HEK293 (cell line): ENCODE results near the gene COL4A1.

ENCODE experiments used
- CTCF ChIA-PET: fragments of 350-600 bp; formaldehyde crosslinking; extraction: SDS; loops from one replicate; lab custom pipeline; 2021; ENCODE audit warnings: antibody characterized with exemption; lab: Yijun Ruan, JAX
- POLR2A ChIA-PET: fragments of 300-600 bp; formaldehyde crosslinking; extraction: SDS; loops from one replicate; lab custom pipeline; 2020; ENCODE audit warnings: antibody characterized with exemption, inconsistent platforms; lab: Yijun Ruan, JAX
- H3K27ac ChIP-seq: fragments of 200-500 bp; sonication (Bioruptor generic); 2 replicates; pipeline ENCODE4 v1.5.1; 2014; ENCODE audit warnings: low read depth, low read length, control low read depth, inconsistent platforms; ENCODE audit errors: extremely low read depth
- H3K36me3 ChIP-seq, 2 experiments: fragments of 200-500 bp in 1 of 2; sonication (Bioruptor generic) in 1 of 2; 1 replicate in 1 of 2; 2 replicates in 1 of 2; pipeline ENCODE4 v1.5.1; 2014 to 2017; ENCODE audit warnings: inconsistent platforms in 2 of 2, low read length in 2 of 2; ENCODE audit not compliant: control insufficient read depth in 2 of 2, insufficient read depth in 1 of 2
- H3K4me1 ChIP-seq: fragments of 200-500 bp; sonication (Bioruptor generic); 2 replicates; pipeline ENCODE4 v1.5.1; 2014; ENCODE audit warnings: mild to moderate bottlenecking, low read length, inconsistent platforms; ENCODE audit not compliant: control insufficient read depth, insufficient read depth
- H3K4me3 ChIP-seq: 2 replicates; pipeline ENCODE4 v1.5.1; 2011; ENCODE audit warnings: low read depth, mild to moderate bottlenecking, control low read depth, low read length, moderate library complexity
- H3K9me3 ChIP-seq: fragments of 200-500 bp; sonication (Bioruptor generic); 2 replicates; pipeline ENCODE4 v1.5.1; 2014; ENCODE audit warnings: low read depth, low read length, inconsistent platforms; ENCODE audit not compliant: control insufficient read depth, insufficient read depth
- CTCF ChIP-seq: fragments of 450-650 bp; formaldehyde crosslinking; IDR thresholded peaks from 2 replicates; pipeline ENCODE4 v1.5.1; 2016; ENCODE audit warnings: missing biosample characterization, missing genetic modification characterization
- GLI4 ChIP-seq: fragments of 450-650 bp; formaldehyde crosslinking; IDR thresholded peaks from 2 replicates; pipeline ENCODE4 v1.5.1; 2016; ENCODE audit warnings: missing biosample characterization, missing genetic modification characterization
- KLF8 ChIP-seq: fragments of 450-650 bp; formaldehyde crosslinking; IDR thresholded peaks from 2 replicates; pipeline ENCODE4 v1.5.1; 2016; ENCODE audit warnings: missing biosample characterization, missing genetic modification characterization
- SETDB1 ChIP-seq: IDR thresholded peaks from one replicate; pipeline ENCODE4 v1.6.1; 2017; ENCODE audit warnings: mild to moderate bottlenecking, low read length, moderate library complexity, mixed read lengths; ENCODE audit not compliant: insufficient read length
- SP3 ChIP-seq: fragments of 450-650 bp; formaldehyde crosslinking; IDR thresholded peaks from 2 replicates; pipeline ENCODE4 v1.5.1; 2016; ENCODE audit warnings: missing biosample characterization, missing genetic modification characterization
- TRIM28 ChIP-seq: IDR thresholded peaks from 2 replicates; pipeline ENCODE4 v1.6.1; 2011; ENCODE audit warnings: low read length, control low read depth, borderline replicate concordance
- ZFHX2 ChIP-seq: fragments of 450-650 bp; formaldehyde crosslinking; conservative IDR thresholded peaks from 2 replicates; pipeline ENCODE4 v1.5.1; 2016; ENCODE audit warnings: missing biosample characterization, missing genetic modification characterization
- ZFP37 ChIP-seq: fragments of 450-650 bp; formaldehyde crosslinking; IDR thresholded peaks from 2 replicates; pipeline ENCODE4 v1.5.1; 2016; ENCODE audit warnings: missing biosample characterization, missing genetic modification characterization
- ZIC2 ChIP-seq: fragments of 450-650 bp; formaldehyde crosslinking; IDR thresholded peaks from 2 replicates; pipeline ENCODE4 v1.5.1; 2016; ENCODE audit warnings: missing biosample characterization, missing genetic modification characterization
- ZNF133 ChIP-seq: fragments of 450-650 bp; formaldehyde crosslinking; IDR thresholded peaks from 2 replicates; pipeline ENCODE4 v1.5.1; 2016; ENCODE audit warnings: missing biosample characterization, missing genetic modification characterization
- ZNF18 ChIP-seq: fragments of 450-650 bp; formaldehyde crosslinking; IDR thresholded peaks from 2 replicates; pipeline ENCODE4 v1.5.1; 2016; ENCODE audit warnings: missing biosample characterization, missing genetic modification characterization
- ZNF394 ChIP-seq: fragments of 450-650 bp; formaldehyde crosslinking; IDR thresholded peaks from 2 replicates; pipeline ENCODE4 v1.5.1; 2016; ENCODE audit warnings: missing biosample characterization, missing genetic modification characterization, mild to moderate bottlenecking, moderate library complexity, borderline replicate concordance
- ZNF530 ChIP-seq: fragments of 450-650 bp; formaldehyde crosslinking; IDR thresholded peaks from 2 replicates; pipeline ENCODE4 v1.5.1; 2016; ENCODE audit warnings: low read depth, missing biosample characterization, missing genetic modification characterization
- ZNF571 ChIP-seq: fragments of 450-650 bp; formaldehyde crosslinking; IDR thresholded peaks from 2 replicates; pipeline ENCODE4 v1.5.0; 2017; ENCODE audit warnings: missing biosample characterization, missing genetic modification characterization
- ZNF664 ChIP-seq: fragments of 450-650 bp; formaldehyde crosslinking; IDR thresholded peaks from 2 replicates; pipeline ENCODE4 v1.5.1; 2016; ENCODE audit warnings: missing biosample characterization, missing genetic modification characterization
- ZSCAN16 ChIP-seq: fragments of 450-650 bp; formaldehyde crosslinking; IDR thresholded peaks from 2 replicates; pipeline ENCODE4 v1.5.1; 2016; ENCODE audit warnings: missing biosample characterization, missing genetic modification characterization
- TF ChIP-seq, protein P1 (sequence below): fragments of 450-650 bp; formaldehyde crosslinking; IDR thresholded peaks from 2 replicates; pipeline ENCODE4 v1.5.1; 2016; ENCODE audit warnings: missing biosample characterization, missing genetic modification characterization
- TF ChIP-seq, protein P2 (sequence below): fragments of 450-650 bp; formaldehyde crosslinking; IDR thresholded peaks from 2 replicates; pipeline ENCODE4 v1.5.1; 2016; ENCODE audit warnings: missing biosample characterization, missing genetic modification characterization, low read depth
- TF ChIP-seq, protein P3 (sequence below): fragments of 450-650 bp; formaldehyde crosslinking; IDR thresholded peaks from 2 replicates; pipeline ENCODE4 v1.5.1; 2016; ENCODE audit warnings: missing biosample characterization, missing genetic modification characterization

COL4A1 gene

DNA sequence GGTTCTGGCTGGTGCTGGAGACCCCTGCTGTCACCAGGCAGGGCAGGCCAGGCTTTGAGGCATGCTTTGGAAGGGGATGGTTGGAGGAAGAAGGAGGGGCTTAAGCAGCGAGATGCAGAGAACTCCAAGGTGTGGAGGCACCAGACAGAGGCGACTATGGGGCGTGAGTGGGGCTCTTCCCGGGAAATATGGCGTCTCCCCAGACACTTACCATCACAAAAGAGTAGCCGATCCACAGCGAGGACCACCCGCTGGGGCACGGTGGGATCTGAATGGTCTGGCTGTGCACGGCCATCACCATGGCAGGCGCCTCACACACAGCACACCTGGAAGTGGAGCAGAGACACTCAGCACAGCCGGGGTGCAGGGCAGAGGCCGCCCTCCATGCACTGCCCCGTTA lies 151.9 kb downstream of the COL4A1 start:
- no peaks in the 10 kb centered on the region for H3K4me1 ChIP-seq
- TF ChIP-seq, protein P1, sequence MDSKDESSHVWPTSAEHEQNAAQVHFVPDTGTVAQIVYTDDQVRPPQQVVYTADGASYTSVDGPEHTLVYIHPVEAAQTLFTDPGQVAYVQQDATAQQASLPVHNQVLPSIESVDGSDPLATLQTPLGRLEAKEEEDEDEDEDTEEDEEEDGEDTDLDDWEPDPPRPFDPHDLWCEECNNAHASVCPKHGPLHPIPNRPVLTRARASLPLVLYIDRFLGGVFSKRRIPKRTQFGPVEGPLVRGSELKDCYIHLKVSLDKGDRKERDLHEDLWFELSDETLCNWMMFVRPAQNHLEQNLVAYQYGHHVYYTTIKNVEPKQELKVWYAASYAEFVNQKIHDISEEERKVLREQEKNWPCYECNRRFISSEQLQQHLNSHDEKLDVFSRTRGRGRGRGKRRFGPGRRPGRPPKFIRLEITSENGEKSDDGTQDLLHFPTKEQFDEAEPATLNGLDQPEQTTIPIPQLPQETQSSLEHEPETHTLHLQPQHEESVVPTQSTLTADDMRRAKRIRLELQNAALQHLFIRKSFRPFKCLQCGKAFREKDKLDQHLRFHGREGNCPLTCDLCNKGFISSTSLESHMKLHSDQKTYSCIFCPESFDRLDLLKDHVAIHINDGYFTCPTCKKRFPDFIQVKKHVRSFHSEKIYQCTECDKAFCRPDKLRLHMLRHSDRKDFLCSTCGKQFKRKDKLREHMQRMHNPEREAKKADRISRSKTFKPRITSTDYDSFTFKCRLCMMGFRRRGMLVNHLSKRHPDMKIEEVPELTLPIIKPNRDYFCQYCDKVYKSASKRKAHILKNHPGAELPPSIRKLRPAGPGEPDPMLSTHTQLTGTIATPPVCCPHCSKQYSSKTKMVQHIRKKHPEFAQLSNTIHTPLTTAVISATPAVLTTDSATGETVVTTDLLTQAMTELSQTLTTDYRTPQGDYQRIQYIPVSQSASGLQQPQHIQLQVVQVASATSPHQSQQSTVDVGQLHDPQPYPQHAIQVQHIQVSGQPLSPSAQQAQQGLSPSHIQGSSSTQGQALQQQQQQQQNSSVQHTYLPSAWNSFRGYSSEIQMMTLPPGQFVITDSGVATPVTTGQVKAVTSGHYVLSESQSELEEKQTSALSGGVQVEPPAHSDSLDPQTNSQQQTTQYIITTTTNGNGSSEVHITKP (tag by site-specific recombination): no peak
- TF ChIP-seq, protein P2, sequence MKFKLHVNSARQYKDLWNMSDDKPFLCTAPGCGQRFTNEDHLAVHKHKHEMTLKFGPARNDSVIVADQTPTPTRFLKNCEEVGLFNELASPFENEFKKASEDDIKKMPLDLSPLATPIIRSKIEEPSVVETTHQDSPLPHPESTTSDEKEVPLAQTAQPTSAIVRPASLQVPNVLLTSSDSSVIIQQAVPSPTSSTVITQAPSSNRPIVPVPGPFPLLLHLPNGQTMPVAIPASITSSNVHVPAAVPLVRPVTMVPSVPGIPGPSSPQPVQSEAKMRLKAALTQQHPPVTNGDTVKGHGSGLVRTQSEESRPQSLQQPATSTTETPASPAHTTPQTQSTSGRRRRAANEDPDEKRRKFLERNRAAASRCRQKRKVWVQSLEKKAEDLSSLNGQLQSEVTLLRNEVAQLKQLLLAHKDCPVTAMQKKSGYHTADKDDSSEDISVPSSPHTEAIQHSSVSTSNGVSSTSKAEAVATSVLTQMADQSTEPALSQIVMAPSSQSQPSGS (tag by site-specific recombination): no peak
- H3K4me3 ChIP-seq: no peak overlapping the region
- no peak overlapping the region for H3K27ac ChIP-seq
- ChIA-PET CTCF (no interaction called here), POLR2A (no interaction called here)
- no peaks in the 10 kb centered on the region for H3K9me3 ChIP-seq
- H3K36me3 ChIP-seq: peaks cover 0 to 18% of the 10 kb centered on the region in 2 experiments; a peak in 2 of 3 replicates

- ChIA-PET POLR2A (no interaction called here), CTCF (no interaction called here)
- H3K4me1 ChIP-seq: no peaks in the 10 kb centered on the region
- H3K27ac ChIP-seq: no peak overlapping the region
- no peak for TF ChIP-seq ZNF530 (tag by site-specific recombination)
- TF ChIP-seq ZNF394 (tag by site-specific recombination): peak; percentile 61; the same call in 1 of the 2 replicates
- no peaks in the 10 kb centered on the region for H3K9me3 ChIP-seq
- H3K36me3 ChIP-seq: peaks cover 0 to 16% of the 10 kb centered on the region in 2 experiments; a peak in 1 of 3 replicates
- no peak overlapping the region for H3K4me3 ChIP-seq
Observed at GRCh38 chr13:110154410-110154933, 152.5 kb downstream of the COL4A1 start.

- TF ChIP-seq ZNF133 (tag by site-specific recombination) (no peak), ZNF18 (tag by site-specific recombination) (no peak), SP3 (no peak)
- TF ChIP-seq, all 188 proteins: peak for 0
- no peaks in the 10 kb centered on the region for H3K9me3 ChIP-seq
- ChIA-PET POLR2A (no interaction called here), CTCF (no interaction called here)
- no peaks in the 10 kb centered on the region for H3K4me1 ChIP-seq
- no peak overlapping the region for H3K27ac ChIP-seq
- peaks cover 0 to 14% of the 10 kb centered on the region in 2 experiments; a peak in 1 of 3 replicates for H3K36me3 ChIP-seq
- H3K4me3 ChIP-seq: no peak overlapping the region
Observed at GRCh38 chr13:110152351-110152750, 154.6 kb downstream of the COL4A1 start.

- CTCF ChIA-PET: no interaction called here
- POLR2A ChIA-PET: no interaction called here
- TF ChIP-seq ZNF664 (tag by site-specific recombination) (no peak), ZIC2 (tag by site-specific recombination) (no peak), SETDB1 (no peak), TRIM28 (no peak), CTCF (no peak), ZSCAN16 (no peak), ZFP37 (tag by site-specific recombination) (no peak), ZFHX2 (tag by site-specific recombination) (no peak), KLF8 (tag by site-specific recombination) (no peak), ZNF571 (no peak), GLI4 (no peak)
- TF ChIP-seq, protein P3, sequence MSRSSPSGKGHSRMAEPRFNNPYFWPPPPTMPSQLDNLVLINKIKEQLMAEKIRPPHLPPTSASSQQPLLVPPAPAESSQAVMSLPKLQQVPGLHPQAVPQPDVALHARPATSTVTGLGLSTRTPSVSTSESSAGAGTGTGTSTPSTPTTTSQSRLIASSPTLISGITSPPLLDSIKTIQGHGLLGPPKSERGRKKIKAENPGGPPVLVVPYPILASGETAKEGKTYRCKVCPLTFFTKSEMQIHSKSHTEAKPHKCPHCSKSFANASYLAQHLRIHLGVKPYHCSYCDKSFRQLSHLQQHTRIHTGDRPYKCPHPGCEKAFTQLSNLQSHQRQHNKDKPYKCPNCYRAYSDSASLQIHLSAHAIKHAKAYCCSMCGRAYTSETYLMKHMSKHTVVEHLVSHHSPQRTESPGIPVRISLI (tag by site-specific recombination): no peak
Observed at GRCh38 chr13:110151462-110151861, 155.5 kb downstream of the COL4A1 start.

More at GRCh38 chr13:110151462-110151861, 155.5 kb downstream of the COL4A1 start:
- Histone ChIP-seq H3K9me3 (no peaks in the 10 kb centered on the region), H3K27ac (no peak overlapping the region), H3K4me3 (no peak overlapping the region), H3K36me3 (peaks cover 0 to 14% of the 10 kb centered on the region in 2 experiments; a peak in 1 of 3 replicates), H3K4me1 (no peaks in the 10 kb centered on the region)
